Activated T-cell treated with anti-CD3 and anti-CD28 coated beads, Interleukin-2, amount 50 U/mL, for 72 hours (primary cell): ENCODE results near the gene MRGPRX3. TPM values are rescaled to one million over a fixed set of nuclear protein-coding genes. Genes with fewer than 3 reads are reported as not detected.

Source experiments
- ATAC-seq, 2 donors: fragments of 150-1000 bp; cut with Tn5 transposase; replicated peaks in 1 of 2; 2 replicates each; pipeline ENCODE4 v1.10.0; 2021; ENCODE audit warnings: moderate library complexity in 2 of 2, mild to moderate bottlenecking in 1 of 2
- DNase-seq, 2 donors: peaks; one replicate each; pipeline ENCODE4 v3.0.0; 2021 to 2022; ENCODE audit warnings: mixed read lengths in 1 of 2
- H3K27ac Mint-ChIP-seq: one replicate; pipeline ENCODE4 v1.8.0; 2022; ENCODE audit warnings: mild to moderate bottlenecking, moderate library complexity, mixed read lengths
- H3K27me3 Mint-ChIP-seq: one replicate; pipeline ENCODE4 v1.8.0; 2022; ENCODE audit warnings: low read depth, mixed read lengths
- H3K36me3 Mint-ChIP-seq, 2 donors: one replicate each; pipeline ENCODE4 v1.8.0; 2022; ENCODE audit warnings: mixed read lengths in 2 of 2, mild to moderate bottlenecking in 1 of 2; ENCODE audit not compliant: insufficient read depth in 2 of 2
- H3K4me1 Mint-ChIP-seq: one replicate; pipeline ENCODE4 v1.8.0; 2022; ENCODE audit warnings: low read depth, mixed read lengths
- H3K4me3 Mint-ChIP-seq, 2 donors: one replicate each; pipeline ENCODE4 v1.8.0; 2022; ENCODE audit warnings: mild to moderate bottlenecking in 2 of 2, mixed read lengths in 2 of 2, moderate library complexity in 2 of 2
- H3K9me3 Mint-ChIP-seq, 2 donors: one replicate each; pipeline ENCODE4 v1.8.0; 2022; ENCODE audit warnings: mixed read lengths in 2 of 2
- total RNA-seq, 2 donors: library from RNA; stranded (reverse); gene quantifications; one replicate each; pipeline ENCODE4 v1.2.3, GENCODE V29; 2022

MRGPRX3 gene
- not detected for total RNA-seq

- Mint-ChIP-seq H3K36me3 (no peaks in the 10 kb centered on the region), H3K27ac (no peak within 1 kb of the TSS), H3K4me1 (no peaks in the 10 kb centered on the region), H3K9me3 (no peaks in the 10 kb centered on the region), H3K27me3 (peaks cover 59% of the 10 kb centered on the region), H3K4me3 (no peak within 1 kb of the TSS)
- DNase-seq, result no peak
- no peak for ATAC-seq
These were observed at the start of gene MRGPRX3 for GRCh38 chr11:18132341-18132740. Gene MRGPRX3 (plus strand): TSS chr11:18132571. CDS start chr11:18137203, 4,632 bp downstream.

- no peak overlapping the region for H3K27ac Mint-ChIP-seq
- DNase-seq (no peak), ATAC-seq (no peak)
- H3K4me1 Mint-ChIP-seq, result no peaks in the 10 kb centered on the region
- peaks cover 8 to 26% of the 10 kb centered on the region in 2 donors for H3K36me3 Mint-ChIP-seq
- H3K9me3 Mint-ChIP-seq, result no peaks in the 10 kb centered on the region
- H3K4me3 Mint-ChIP-seq, result no peak overlapping the region
- H3K27me3 Mint-ChIP-seq, result no peaks in the 10 kb centered on the region
These were observed 44.0 kb upstream of the MRGPRX3 start for GRCh38 chr11:18088366-18088765.

GRCh38 chr11:18088966-18089365 is 43.4 kb upstream of the MRGPRX3 start:
- no peak for DNase-seq
- no peaks in the 10 kb centered on the region for H3K9me3 Mint-ChIP-seq
- no peaks in the 10 kb centered on the region for H3K27me3 Mint-ChIP-seq
- H3K4me1 Mint-ChIP-seq, result no peaks in the 10 kb centered on the region
- no peak for ATAC-seq
- peaks cover 11 to 28% of the 10 kb centered on the region in 2 donors for H3K36me3 Mint-ChIP-seq
- no peak overlapping the region for H3K27ac Mint-ChIP-seq
- no peak overlapping the region for H3K4me3 Mint-ChIP-seq

GRCh38 chr11:18091731-18092130 is 40.6 kb upstream of the MRGPRX3 start:
- ATAC-seq (no peak), DNase-seq (no peak)
- H3K9me3 Mint-ChIP-seq, result no peaks in the 10 kb centered on the region
- no peaks in the 10 kb centered on the region for H3K27me3 Mint-ChIP-seq
- H3K36me3 Mint-ChIP-seq, result peaks cover 19 to 30% of the 10 kb centered on the region in 2 donors
- H3K4me1 Mint-ChIP-seq, result no peaks in the 10 kb centered on the region
- H3K4me3 Mint-ChIP-seq, result no peak overlapping the region
- no peak overlapping the region for H3K27ac Mint-ChIP-seq

GRCh38 chr11:18093959-18094358 is 38.4 kb upstream of the MRGPRX3 start:
- H3K27me3 Mint-ChIP-seq, result no peaks in the 10 kb centered on the region
- no peaks in the 10 kb centered on the region for H3K4me1 Mint-ChIP-seq
- no peak overlapping the region for H3K4me3 Mint-ChIP-seq
- ATAC-seq (no peak), DNase-seq (no peak)
- no peaks in the 10 kb centered on the region for H3K9me3 Mint-ChIP-seq
- peaks cover 15 to 22% of the 10 kb centered on the region in 2 donors for H3K36me3 Mint-ChIP-seq
- peak overlapping the region; percentile 8 for H3K27ac Mint-ChIP-seq

GRCh38 chr11:18100926-18101656 is 31.3 kb upstream of the MRGPRX3 start:
- DNase-seq, result no peak
- peak overlapping the region; percentile 68 for H3K27ac Mint-ChIP-seq
- peak overlapping the region in 1 of 2 donors; percentile 15 for H3K4me3 Mint-ChIP-seq
- H3K9me3 Mint-ChIP-seq, result no peaks in the 10 kb centered on the region
- ATAC-seq, result no peak
- no peaks in the 10 kb centered on the region for H3K27me3 Mint-ChIP-seq
- H3K36me3 Mint-ChIP-seq, result peaks cover 8 to 18% of the 10 kb centered on the region in 2 donors
- H3K4me1 Mint-ChIP-seq, result peaks cover 36% of the 10 kb centered on the region

- H3K27me3 Mint-ChIP-seq, result no peaks in the 10 kb centered on the region
- H3K36me3 Mint-ChIP-seq, result peaks cover 6 to 12% of the 10 kb centered on the region in 2 donors
- no peaks in the 10 kb centered on the region for H3K9me3 Mint-ChIP-seq
- H3K4me3 Mint-ChIP-seq, result peak overlapping the region; percentile 94 to 99
- ATAC-seq (no peak), DNase-seq (no peak)
- peaks cover 40% of the 10 kb centered on the region for H3K4me1 Mint-ChIP-seq
- H3K27ac Mint-ChIP-seq, result peak overlapping the region; percentile 95
These were observed 27.1 kb upstream of the MRGPRX3 start for GRCh38 chr11:18105086-18105801.

- ATAC-seq (peak; percentile 99), DNase-seq (peak; percentile 95)
- H3K27me3 Mint-ChIP-seq, result no peaks in the 10 kb centered on the region
- H3K4me3 Mint-ChIP-seq, result peak within 1 kb of the TSS; percentile 94 to 99
- peak within 1 kb of the TSS; percentile 95 for H3K27ac Mint-ChIP-seq
- peaks cover 6 to 12% of the 10 kb centered on the region in 2 donors for H3K36me3 Mint-ChIP-seq
- peaks cover 38% of the 10 kb centered on the region for H3K4me1 Mint-ChIP-seq
- no peaks in the 10 kb centered on the region for H3K9me3 Mint-ChIP-seq
These were observed 26.4 kb upstream of the MRGPRX3 start, which contains the start of gene SAAL1 for GRCh38 chr11:18105802-18106574. Gene SAAL1 (minus strand): TSS chr11:18106082. CDS start chr11:18106041, 41 bp downstream.

GRCh38 chr11:18106688-18107087 is 25.7 kb upstream of the MRGPRX3 start:
- no peak overlapping the region for H3K27ac Mint-ChIP-seq
- H3K4me1 Mint-ChIP-seq, result peaks cover 31% of the 10 kb centered on the region
- no peaks in the 10 kb centered on the region for H3K9me3 Mint-ChIP-seq
- peaks cover 1 to 7% of the 10 kb centered on the region in 2 donors for H3K36me3 Mint-ChIP-seq
- ATAC-seq, result no peak
- H3K4me3 Mint-ChIP-seq, result peak overlapping the region; percentile 64 to 94
- DNase-seq, result no peak
- H3K27me3 Mint-ChIP-seq, result no peaks in the 10 kb centered on the region

GRCh38 chr11:18108254-18108653 is 24.1 kb upstream of the MRGPRX3 start:
- Mint-ChIP-seq H3K9me3 (no peaks in the 10 kb centered on the region), H3K27me3 (peaks cover 7% of the 10 kb centered on the region), H3K4me1 (peaks cover 27% of the 10 kb centered on the region), H3K27ac (no peak overlapping the region), H3K4me3 (no peak overlapping the region), H3K36me3 (peaks cover 1 to 3% of the 10 kb centered on the region in 2 donors)
- no peak for ATAC-seq
- DNase-seq, result no peak

GRCh38 chr11:18111005-18111404 is 21.4 kb upstream of the MRGPRX3 start:
- no peak for ATAC-seq
- no peaks in the 10 kb centered on the region for H3K36me3 Mint-ChIP-seq

GRCh38 chr11:18115360-18116127 is 16.8 kb upstream of the MRGPRX3 start:
- Mint-ChIP-seq H3K27ac (no peak overlapping the region), H3K9me3 (no peaks in the 10 kb centered on the region), H3K36me3 (no peaks in the 10 kb centered on the region), H3K4me1 (no peaks in the 10 kb centered on the region), H3K4me3 (no peak overlapping the region), H3K27me3 (peaks cover 32% of the 10 kb centered on the region)
- peak; percentile 61 to 75 for DNase-seq
- ATAC-seq, result peak; percentile 90 to 91

More at GRCh38 chr11:18111005-18111404, 21.4 kb upstream of the MRGPRX3 start:
- Mint-ChIP-seq H3K27me3 (peaks cover 24% of the 10 kb centered on the region), H3K9me3 (no peaks in the 10 kb centered on the region), H3K4me1 (peaks cover 9% of the 10 kb centered on the region), H3K27ac (no peak overlapping the region), H3K4me3 (no peak overlapping the region)
- no peak for DNase-seq
